NCI-H2227 treated with DMSO at 0.1 percent for 48 hours (cell line): ENCODE measurements around the gene USP37.

Experiments
- DNase-seq: peaks from one replicate; lab custom pipeline; 2025; lab: John Stamatoyannopoulos, UW

USP37 gene

DNA sequence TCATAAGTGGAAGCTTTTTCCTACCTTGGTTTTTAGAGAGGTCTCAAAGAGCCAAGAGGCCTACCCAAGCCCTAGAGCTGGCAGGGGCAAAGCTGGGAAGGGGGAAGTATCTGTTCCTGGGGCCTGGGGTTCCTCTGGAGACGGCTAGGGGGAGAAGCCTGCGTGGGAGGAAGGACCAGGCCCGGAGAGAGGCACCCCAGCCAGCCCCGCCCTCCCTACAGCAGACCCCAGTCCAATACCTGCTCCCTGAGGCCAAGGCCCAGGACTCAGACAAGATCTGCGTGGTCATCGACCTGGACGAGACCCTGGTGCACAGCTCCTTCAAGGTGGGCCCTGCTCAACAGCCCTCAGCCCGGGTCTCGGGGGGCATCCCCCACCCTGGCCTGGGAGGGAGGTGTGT is 166.3 kb downstream of the USP37 start:
- DNase-seq, result no peak

DNA sequence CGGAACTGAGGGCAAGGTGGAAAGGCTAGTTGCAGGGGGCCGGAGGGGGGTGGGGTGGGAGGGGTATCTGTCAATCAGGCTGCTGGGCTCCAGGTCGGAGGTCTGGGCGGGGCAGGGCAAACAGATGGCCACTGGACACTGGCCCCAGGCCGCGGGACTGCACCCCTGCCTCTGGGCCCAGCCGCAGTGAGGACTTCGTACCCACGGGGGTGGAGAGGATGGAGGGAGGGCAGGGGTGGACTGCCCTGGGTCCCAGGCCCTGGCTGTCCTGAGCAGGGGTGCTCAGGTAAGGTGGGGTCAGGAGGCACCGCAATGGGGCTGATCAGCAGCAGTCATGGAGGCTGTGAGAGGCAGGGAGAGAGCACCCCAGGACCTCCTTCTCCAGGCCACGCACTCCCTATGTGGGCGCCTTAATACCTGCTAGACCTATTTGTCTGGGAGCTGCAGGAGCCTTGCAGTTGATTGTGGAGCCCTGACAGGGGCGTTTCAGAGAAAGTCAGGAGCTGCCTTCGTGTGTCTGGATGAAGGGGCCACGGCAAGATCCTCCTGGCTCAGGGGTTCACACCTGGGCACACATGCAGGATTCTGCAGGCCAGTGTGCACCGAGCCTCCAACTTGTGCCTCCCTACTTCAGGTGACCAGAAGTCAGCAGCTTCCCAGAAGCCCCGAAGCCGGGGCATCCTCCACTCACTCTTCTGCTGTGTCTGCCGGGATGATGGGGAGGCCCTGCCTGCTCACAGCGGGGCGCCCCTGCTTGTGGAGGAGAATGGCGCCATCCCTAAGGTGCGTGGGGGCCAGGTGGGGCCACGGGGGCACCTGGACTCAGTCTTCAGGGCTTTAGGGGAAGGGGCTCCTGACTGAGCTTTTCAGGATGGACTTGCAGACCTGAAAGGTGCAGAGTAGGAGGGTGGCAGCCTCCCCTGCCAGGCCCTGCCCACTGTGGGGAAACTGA is 166.9 kb downstream of the USP37 start:
- DNase-seq, result no peak
